Prostate gland (tissue), 2 donors: ENCODE results near the gene RPL13. TPM values are rescaled to one million over a fixed set of nuclear protein-coding genes. Genes with fewer than 3 reads are reported as not detected.

ENCODE experiments used
- DNase-seq: peaks from one replicate; pipeline ENCODE4 v3.0.0-alpha.2; 2019; ENCODE audit warnings: low spot score
- H3K27ac ChIP-seq, 2 donors: fragments of 200-600 bp; sonication (generic); 2 replicates each; pipeline ENCODE4 v1.5.1; 2017 to 2019
- H3K27me3 ChIP-seq: fragments of 200-600 bp; sonication (generic); replicated peaks from 2 replicates; pipeline ENCODE4 v1.5.1; 2019; ENCODE audit not compliant: insufficient read depth
- H3K36me3 ChIP-seq, 2 donors: fragments of 200-600 bp; sonication (generic); 1 replicate in 1 of 2; 2 replicates in 1 of 2; pipeline versions ENCODE4 v1.5.1 to v1.8.1; 2017 to 2019
- H3K4me1 ChIP-seq: fragments of 200-600 bp; sonication (generic); replicated peaks from 2 replicates; pipeline ENCODE4 v1.5.1; 2019
- H3K4me3 ChIP-seq, 2 donors: fragments of 200-600 bp; sonication (generic); 2 replicates each; pipeline ENCODE4 v1.5.1; 2017 to 2019
- H3K9me3 ChIP-seq: fragments of 200-600 bp; sonication (generic); 2 replicates; pipeline ENCODE4 v1.5.1; 2017
- POLR2A ChIP-seq: fragments of 450-650 bp; IDR thresholded peaks from one replicate; pipeline ENCODE4 v1.6.1; 2016; ENCODE audit warnings: antibody characterized with exemption, mild to moderate bottlenecking
- POLR2AphosphoS5 ChIP-seq: sonication (generic); formaldehyde crosslinking; IDR thresholded peaks from one replicate; pipeline ENCODE4 v1.6.1; 2017; ENCODE audit warnings: antibody characterized with exemption
- WGBS: methylation state at CpG from one replicate; pipeline ENCODE4 v1.1.5; 2018; 5-methylcytosine and 5-hydroxymethylcytosine counted together
- intact Hi-C: fragments of 100-400 bp; cut with DNase I; formaldehyde crosslinking; loops from one replicate; pipeline ENCODE4 v1.14.2; 2022
- total RNA-seq, 2 donors: library from RNA; depleted of rRNA; stranded (reverse); fragments of >200 nt; gene quantifications; one replicate each; pipeline ENCODE4 v1.1.0, GENCODE V29; 2016
- TF ChIP-seq, protein P1 (sequence below), 4 experiments: fragments of 200-600 bp in 2 of 4; fragments of 450-650 bp in 2 of 4; sonication (generic) in 2 of 4; IDR thresholded peaks; 1 replicate in 3 of 4; 2 replicates in 1 of 4; pipeline ENCODE4 v1.5.1; 2016 to 2019; ENCODE audit warnings: antibody characterized with exemption in 4 of 4, mild to moderate bottlenecking in 2 of 4, moderate library complexity in 2 of 4

The RPL13 gene
- total RNA-seq, 2 donors from 2014 or later: 6,889 to 11,644 TPM

DNA sequence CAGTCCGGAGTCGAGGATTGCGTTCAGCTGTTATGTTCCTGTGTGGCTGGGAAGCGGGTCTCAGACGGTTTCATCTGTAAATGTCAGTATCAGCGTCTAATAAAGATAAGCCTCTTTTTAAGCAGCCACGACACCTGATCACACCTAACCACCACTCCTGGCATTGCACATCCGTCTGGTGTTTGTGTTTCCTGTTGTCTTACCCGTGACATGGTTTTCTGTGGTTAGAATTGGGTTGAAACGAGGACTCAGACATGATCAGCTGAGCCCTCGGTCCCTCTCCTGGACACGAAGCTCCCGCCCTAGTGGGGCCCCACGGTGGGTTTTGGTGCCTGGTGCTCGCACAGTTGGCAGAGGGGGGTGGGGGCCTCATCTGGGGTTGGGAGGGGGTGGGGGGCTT lies 33.4 kb downstream of the RPL13 start:
- no peaks in the 10 kb centered on the region for H3K9me3 ChIP-seq
- H3K36me3 ChIP-seq: no peaks in the 10 kb centered on the region
- intact Hi-C loops: no loop called here
- WGBS: 68% methylated on average over 15 of the region's 15 CpGs
- TF ChIP-seq POLR2A (no peak), POLR2AphosphoS5 (no peak)
- TF ChIP-seq, protein P1, sequence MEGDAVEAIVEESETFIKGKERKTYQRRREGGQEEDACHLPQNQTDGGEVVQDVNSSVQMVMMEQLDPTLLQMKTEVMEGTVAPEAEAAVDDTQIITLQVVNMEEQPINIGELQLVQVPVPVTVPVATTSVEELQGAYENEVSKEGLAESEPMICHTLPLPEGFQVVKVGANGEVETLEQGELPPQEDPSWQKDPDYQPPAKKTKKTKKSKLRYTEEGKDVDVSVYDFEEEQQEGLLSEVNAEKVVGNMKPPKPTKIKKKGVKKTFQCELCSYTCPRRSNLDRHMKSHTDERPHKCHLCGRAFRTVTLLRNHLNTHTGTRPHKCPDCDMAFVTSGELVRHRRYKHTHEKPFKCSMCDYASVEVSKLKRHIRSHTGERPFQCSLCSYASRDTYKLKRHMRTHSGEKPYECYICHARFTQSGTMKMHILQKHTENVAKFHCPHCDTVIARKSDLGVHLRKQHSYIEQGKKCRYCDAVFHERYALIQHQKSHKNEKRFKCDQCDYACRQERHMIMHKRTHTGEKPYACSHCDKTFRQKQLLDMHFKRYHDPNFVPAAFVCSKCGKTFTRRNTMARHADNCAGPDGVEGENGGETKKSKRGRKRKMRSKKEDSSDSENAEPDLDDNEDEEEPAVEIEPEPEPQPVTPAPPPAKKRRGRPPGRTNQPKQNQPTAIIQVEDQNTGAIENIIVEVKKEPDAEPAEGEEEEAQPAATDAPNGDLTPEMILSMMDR (IDR thresholded peaks at IDR 0.05): no peak
- no peak for DNase-seq
- H3K27me3 ChIP-seq: no peaks in the 10 kb centered on the region
- H3K4me1 ChIP-seq: no peaks in the 10 kb centered on the region
- no peak overlapping the region for H3K4me3 ChIP-seq
- H3K27ac ChIP-seq: no peak overlapping the region

DNA sequence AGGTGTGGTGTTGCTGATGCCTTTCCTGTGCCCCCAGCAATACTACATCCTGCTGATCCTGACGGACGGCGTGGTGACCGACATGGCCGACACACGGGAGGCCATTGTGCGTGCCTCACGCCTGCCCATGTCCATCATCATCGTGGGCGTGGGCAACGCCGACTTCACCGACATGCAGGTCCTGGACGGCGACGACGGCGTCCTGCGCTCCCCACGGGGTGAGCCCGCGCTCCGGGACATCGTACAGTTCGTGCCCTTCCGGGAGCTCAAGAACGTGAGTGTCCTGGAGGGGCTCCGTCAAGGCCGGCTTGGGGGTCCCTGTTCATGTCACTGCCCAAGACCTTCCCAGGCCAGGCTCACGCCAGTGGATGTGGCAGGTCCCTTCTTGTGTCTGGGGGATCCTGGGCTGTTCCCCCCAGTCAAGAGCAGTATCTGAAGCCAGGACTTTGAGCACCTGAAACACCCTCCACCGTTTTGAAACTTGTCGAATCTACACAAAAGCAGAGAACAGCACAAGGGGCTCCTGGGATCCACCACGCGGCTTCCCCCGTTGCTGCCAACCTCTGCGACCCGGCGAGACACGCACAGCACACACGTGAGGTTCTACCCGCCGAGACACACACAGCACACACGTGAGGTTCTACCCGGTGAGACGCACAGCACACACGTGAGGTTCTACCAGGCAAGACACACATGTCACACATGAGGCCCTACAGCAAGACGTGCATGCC lies 35.0 kb downstream of the RPL13 start:
- no peaks in the 10 kb centered on the region for H3K36me3 ChIP-seq
- intact Hi-C loops: no loop called here
- 95% methylated on average over 46 of the region's 47 CpGs for WGBS
- H3K4me3 ChIP-seq: no peak overlapping the region
- no peak overlapping the region for H3K27ac ChIP-seq
- no peaks in the 10 kb centered on the region for H3K27me3 ChIP-seq
- TF ChIP-seq POLR2A (no peak), POLR2AphosphoS5 (no peak)
- TF ChIP-seq, protein P1 (IDR thresholded peaks at IDR 0.05): no peak
- no peak for DNase-seq
- no peaks in the 10 kb centered on the region for H3K4me1 ChIP-seq
- H3K9me3 ChIP-seq: no peaks in the 10 kb centered on the region

DNA sequence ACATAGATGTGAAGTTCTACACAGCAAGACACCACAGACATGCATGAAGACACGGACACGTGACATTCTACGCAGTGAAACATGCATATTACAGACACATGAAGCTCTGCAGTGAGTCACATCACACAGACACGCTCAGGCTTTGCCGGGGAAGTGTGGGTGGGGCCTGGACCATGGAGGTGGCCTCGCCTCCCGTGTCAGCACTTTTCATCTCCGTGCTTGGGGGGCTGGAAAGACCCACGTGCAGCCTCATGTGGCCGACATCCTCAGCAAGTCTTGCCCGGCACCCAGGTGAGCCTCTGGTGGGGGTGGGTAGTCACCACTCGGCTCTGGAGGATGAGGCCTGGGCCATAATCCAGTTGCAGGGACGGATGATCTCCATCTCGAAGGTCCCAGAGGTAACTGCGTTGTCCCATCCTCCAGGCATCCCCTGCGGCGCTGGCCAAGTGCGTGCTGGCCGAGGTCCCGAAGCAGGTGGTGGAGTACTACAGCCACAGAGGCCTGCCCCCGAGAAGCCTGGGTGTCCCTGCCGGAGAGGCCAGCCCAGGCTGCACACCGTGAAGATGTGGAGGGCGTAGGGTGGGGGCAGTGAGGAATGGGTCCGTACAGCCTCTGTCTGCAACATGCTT lies 35.7 kb downstream of the RPL13 start:
- intact Hi-C loops: no loop called here
- Histone ChIP-seq H3K9me3 (no peaks in the 10 kb centered on the region), H3K4me3 (no peak overlapping the region), H3K27ac (no peak overlapping the region), H3K27me3 (no peaks in the 10 kb centered on the region), H3K4me1 (no peaks in the 10 kb centered on the region), H3K36me3 (no peaks in the 10 kb centered on the region)
- WGBS: 90% methylated on average over 24 of the region's 25 CpGs
- no peak for DNase-seq
- TF ChIP-seq POLR2A: no peak
- no peak for TF ChIP-seq POLR2AphosphoS5
- TF ChIP-seq, protein P1 (IDR thresholded peaks at IDR 0.05): no peak

DNA sequence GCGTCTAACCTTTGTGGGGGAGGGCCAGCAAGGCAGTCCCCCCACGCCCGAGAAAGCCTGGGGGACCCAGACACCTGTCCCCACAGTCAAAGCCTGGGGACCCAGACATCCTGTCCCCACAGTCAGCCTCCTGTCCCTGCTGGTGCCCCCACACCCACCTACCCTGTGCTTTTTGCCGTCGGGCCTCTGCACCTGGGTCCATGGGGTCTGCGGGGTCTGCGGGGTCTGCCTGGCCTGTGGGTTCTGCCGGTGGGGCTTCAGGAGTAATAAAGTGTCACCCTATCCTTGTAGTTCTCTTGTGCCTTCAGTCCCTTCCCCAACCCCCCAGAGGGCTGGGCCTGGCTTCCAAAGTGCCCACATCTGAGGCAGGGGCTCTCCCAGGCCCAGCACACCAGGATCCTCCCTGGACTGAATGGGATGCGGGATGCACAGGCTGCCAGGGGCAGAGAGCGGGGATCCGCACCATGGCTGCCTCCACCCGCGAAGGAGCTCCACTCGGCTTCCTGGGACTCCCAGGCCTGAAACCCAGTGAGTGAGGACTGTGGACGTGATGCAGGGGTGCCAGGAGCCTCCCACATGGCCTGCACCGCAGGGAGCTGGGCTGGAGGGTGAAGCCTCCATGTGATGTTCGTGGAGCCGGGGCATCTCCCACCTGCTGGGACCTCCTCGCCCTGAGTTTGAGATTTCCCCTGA lies 36.6 kb downstream of the RPL13 start:
- Histone ChIP-seq H3K27ac (no peak overlapping the region), H3K9me3 (no peaks in the 10 kb centered on the region), H3K36me3 (no peaks in the 10 kb centered on the region), H3K4me3 (no peak overlapping the region), H3K27me3 (no peaks in the 10 kb centered on the region), H3K4me1 (no peaks in the 10 kb centered on the region)
- DNase-seq: no peak
- TF ChIP-seq POLR2A (no peak), POLR2AphosphoS5 (no peak)
- TF ChIP-seq, protein P1 (IDR thresholded peaks at IDR 0.05): no peak
- intact Hi-C loops: no loop called here
- WGBS: 86% methylated on average over 18 of the region's 19 CpGs
